ENCODE measurements around the gene HSP90AB1.

DNA sequence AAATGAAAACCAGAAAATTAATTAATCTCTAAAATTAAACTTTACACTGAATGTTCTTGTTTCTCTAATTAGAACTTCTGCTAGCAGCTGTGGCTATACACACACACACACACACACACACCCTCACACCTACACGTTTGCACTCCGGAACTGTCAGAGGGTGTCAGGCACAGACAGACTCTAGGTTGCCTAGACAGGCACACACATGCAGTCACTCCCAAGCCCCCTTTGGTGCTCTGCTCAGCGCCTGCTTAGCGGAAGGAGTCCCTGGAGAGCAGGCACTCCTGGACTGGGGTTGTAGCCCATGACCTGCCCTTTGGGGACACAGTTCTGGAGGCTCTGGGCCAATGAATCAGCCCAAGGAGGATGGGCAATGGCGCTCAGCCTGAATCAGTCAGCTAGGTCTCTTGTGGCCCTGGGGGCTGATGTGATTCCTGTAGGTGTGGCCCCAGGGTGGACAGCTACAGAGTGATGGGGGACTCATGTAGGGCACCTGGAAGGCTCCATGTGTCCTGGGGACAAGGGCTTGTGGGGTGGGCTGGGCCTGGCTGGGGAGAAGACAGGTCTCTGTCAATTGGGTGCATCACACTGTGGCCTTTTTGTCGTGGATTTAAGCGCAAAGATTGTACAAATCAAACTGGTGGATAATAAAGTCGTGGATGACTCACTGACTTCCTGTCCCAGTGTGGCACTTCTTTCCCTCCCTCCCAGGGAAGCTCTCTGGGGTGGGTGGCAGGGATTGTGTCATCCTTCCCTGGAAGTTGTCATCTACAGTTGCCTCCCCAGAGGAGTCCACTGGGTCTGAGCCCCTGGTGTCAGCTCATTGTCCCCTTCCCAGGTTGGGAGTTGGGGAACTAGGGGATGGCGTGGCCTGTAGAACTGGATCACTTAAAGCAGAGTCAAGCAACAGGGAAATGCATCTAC, 32.1 kb downstream of the HSP90AB1 start:
- TF ChIP-seq, protein P1, sequence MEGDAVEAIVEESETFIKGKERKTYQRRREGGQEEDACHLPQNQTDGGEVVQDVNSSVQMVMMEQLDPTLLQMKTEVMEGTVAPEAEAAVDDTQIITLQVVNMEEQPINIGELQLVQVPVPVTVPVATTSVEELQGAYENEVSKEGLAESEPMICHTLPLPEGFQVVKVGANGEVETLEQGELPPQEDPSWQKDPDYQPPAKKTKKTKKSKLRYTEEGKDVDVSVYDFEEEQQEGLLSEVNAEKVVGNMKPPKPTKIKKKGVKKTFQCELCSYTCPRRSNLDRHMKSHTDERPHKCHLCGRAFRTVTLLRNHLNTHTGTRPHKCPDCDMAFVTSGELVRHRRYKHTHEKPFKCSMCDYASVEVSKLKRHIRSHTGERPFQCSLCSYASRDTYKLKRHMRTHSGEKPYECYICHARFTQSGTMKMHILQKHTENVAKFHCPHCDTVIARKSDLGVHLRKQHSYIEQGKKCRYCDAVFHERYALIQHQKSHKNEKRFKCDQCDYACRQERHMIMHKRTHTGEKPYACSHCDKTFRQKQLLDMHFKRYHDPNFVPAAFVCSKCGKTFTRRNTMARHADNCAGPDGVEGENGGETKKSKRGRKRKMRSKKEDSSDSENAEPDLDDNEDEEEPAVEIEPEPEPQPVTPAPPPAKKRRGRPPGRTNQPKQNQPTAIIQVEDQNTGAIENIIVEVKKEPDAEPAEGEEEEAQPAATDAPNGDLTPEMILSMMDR (IDR thresholded peaks at IDR 0.05; ENCODE audit: poor library complexity), result no peak
- no peak for TF ChIP-seq EZH2 (IDR thresholded peaks at IDR 0.05; ENCODE audit: borderline replicate concordance)

Measured in hepatocyte (in vitro differentiated cells).